ENCODE measurements around the gene AMBP.

Gene AMBP

DNA sequence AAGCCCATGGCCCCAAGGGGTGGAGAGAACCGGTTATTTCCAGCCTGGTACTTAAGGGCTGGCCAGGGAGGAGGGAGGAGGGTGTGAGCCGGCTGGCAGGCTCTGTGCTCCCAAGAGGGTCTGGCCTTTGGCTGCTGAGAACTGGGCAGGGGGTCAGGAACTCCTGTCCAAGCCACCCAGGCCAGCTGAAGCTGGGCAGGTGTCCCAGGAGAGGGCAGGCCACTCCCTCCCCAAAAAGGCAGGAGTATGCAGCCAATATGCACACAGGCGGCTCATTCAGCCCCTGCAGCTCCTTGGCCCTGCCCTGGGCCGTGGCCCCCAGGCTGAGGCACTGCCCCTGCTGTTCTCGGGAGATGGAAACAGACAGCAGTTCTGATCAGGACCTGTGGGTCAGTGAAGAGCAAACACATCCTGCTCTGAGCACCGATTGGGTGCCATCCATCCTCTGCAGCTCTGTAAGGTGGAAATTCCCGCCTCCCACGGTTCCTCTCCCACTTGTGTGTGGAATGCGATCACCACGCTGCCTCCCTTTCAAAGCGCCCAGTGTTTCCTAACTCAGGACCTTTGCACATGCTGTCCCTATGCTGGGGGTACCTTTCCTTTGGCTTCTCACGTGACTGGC lies 38.1 kb upstream of the AMBP start:
- Histone ChIP-seq H3K9me3 (ENCODE audit: control insufficient read depth, insufficient read depth, low read length) (no peaks in the 10 kb centered on the region), H4K20me1 (ENCODE audit: control insufficient read depth, insufficient read depth, low read depth, low read length) (no peaks in the 10 kb centered on the region), H3K27me3 (ENCODE audit: control insufficient read depth, low read length) (peaks cover 19% of the 10 kb centered on the region), H3K27ac (ENCODE audit: low read depth, low read length) (no peak overlapping the region), H3K4me1 (ENCODE audit: control insufficient read depth, low read length) (no peaks in the 10 kb centered on the region), H3F3A (ENCODE audit: control insufficient read depth, insufficient read depth) (no peaks in the 10 kb centered on the region), H3K79me2 (ENCODE audit: control insufficient read depth, low read length) (no peaks in the 10 kb centered on the region), H3K9me2 (replicated peaks; ENCODE audit: control insufficient read depth, low read length) (no peaks in the 10 kb centered on the region), H3K4me3 (ENCODE audit: low read length) (no peak overlapping the region), H3K4me2 (ENCODE audit: low read length) (no peak overlapping the region), H3K36me3 (ENCODE audit: control insufficient read depth, low read length) (no peaks in the 10 kb centered on the region)
- TF ChIP-seq EZH2phosphoT487 (IDR thresholded peaks at IDR 0.05; ENCODE audit: borderline replicate concordance, low read length): no peak
- TF ChIP-seq, protein P1, sequence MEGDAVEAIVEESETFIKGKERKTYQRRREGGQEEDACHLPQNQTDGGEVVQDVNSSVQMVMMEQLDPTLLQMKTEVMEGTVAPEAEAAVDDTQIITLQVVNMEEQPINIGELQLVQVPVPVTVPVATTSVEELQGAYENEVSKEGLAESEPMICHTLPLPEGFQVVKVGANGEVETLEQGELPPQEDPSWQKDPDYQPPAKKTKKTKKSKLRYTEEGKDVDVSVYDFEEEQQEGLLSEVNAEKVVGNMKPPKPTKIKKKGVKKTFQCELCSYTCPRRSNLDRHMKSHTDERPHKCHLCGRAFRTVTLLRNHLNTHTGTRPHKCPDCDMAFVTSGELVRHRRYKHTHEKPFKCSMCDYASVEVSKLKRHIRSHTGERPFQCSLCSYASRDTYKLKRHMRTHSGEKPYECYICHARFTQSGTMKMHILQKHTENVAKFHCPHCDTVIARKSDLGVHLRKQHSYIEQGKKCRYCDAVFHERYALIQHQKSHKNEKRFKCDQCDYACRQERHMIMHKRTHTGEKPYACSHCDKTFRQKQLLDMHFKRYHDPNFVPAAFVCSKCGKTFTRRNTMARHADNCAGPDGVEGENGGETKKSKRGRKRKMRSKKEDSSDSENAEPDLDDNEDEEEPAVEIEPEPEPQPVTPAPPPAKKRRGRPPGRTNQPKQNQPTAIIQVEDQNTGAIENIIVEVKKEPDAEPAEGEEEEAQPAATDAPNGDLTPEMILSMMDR (IDR thresholded peaks at IDR 0.05; ENCODE audit: low read depth, low read length, poor library complexity, severe bottlenecking): no peak

DNA sequence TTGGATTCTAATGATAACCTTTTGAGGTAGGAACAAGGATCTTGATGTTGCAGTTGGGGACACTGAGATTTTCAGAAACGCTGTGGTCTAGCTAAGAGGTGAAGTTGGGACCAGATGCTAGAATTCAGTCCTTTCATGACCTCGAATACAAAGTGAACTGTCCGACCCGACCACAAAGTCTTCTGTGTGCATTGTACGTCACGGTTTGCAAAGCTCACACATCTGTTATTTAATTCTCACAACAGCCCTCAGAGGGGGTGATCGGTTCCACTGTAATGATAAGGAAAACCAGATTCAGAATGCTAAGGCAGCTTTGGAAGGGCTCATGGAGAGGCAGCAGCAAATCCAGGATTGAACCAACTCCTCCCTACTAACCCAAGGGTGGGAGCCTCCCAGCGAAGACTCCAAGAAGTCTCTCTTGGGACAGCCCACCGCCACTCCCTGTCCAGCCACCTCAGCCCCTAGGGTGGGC lies 37.6 kb upstream of the AMBP start:
- no peaks in the 10 kb centered on the region for H3K9me3 ChIP-seq (ENCODE audit: control insufficient read depth, insufficient read depth, low read length)
- H3K9me2 ChIP-seq (replicated peaks; ENCODE audit: control insufficient read depth, low read length): no peaks in the 10 kb centered on the region
- TF ChIP-seq, protein P1 (IDR thresholded peaks at IDR 0.05; ENCODE audit: low read depth, low read length, poor library complexity, severe bottlenecking): no peak
- TF ChIP-seq EZH2phosphoT487 (IDR thresholded peaks at IDR 0.05; ENCODE audit: borderline replicate concordance, low read length): no peak
- no peaks in the 10 kb centered on the region for H4K20me1 ChIP-seq (ENCODE audit: control insufficient read depth, insufficient read depth, low read depth, low read length)
- H3K4me1 ChIP-seq (ENCODE audit: control insufficient read depth, low read length): no peaks in the 10 kb centered on the region
- no peaks in the 10 kb centered on the region for H3F3A ChIP-seq (ENCODE audit: control insufficient read depth, insufficient read depth)
- H3K4me2 ChIP-seq (ENCODE audit: low read length): no peak overlapping the region
- no peaks in the 10 kb centered on the region for H3K79me2 ChIP-seq (ENCODE audit: control insufficient read depth, low read length)
- H3K27ac ChIP-seq (ENCODE audit: low read depth, low read length): no peak overlapping the region
- H3K36me3 ChIP-seq (ENCODE audit: control insufficient read depth, low read length): no peaks in the 10 kb centered on the region
- H3K27me3 ChIP-seq (ENCODE audit: control insufficient read depth, low read length): peaks cover 19% of the 10 kb centered on the region
- no peak overlapping the region for H3K4me3 ChIP-seq (ENCODE audit: low read length)

DNA sequence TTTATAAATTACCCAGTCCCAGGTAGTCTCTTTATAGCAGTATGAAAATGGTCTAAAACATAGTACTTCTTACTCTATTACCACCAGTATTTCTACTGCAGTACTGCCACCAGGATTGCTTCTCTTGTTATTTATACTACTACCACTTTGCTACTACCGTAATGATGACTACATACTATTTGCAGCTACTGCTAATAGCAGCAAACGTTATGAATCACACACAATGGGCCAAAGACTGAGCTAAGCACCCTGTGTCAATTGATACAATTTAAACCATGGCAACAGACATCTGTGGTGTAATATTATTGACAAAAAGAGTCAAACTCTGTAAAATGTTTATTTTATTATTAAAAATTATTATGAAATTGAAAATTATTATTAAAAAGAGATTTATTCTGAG lies 36.3 kb upstream of the AMBP start:
- Histone ChIP-seq H3K9me2 (replicated peaks; ENCODE audit: control insufficient read depth, low read length) (no peaks in the 10 kb centered on the region), H3K4me2 (ENCODE audit: low read length) (no peak overlapping the region), H4K20me1 (ENCODE audit: control insufficient read depth, insufficient read depth, low read depth, low read length) (no peaks in the 10 kb centered on the region), H3K27ac (ENCODE audit: low read depth, low read length) (no peak overlapping the region), H3K79me2 (ENCODE audit: control insufficient read depth, low read length) (no peaks in the 10 kb centered on the region), H3F3A (ENCODE audit: control insufficient read depth, insufficient read depth) (no peaks in the 10 kb centered on the region), H3K36me3 (ENCODE audit: control insufficient read depth, low read length) (no peaks in the 10 kb centered on the region), H3K9me3 (ENCODE audit: control insufficient read depth, insufficient read depth, low read length) (no peaks in the 10 kb centered on the region), H3K4me1 (ENCODE audit: control insufficient read depth, low read length) (no peaks in the 10 kb centered on the region), H3K4me3 (ENCODE audit: low read length) (no peak overlapping the region), H3K27me3 (ENCODE audit: control insufficient read depth, low read length) (peaks cover 19% of the 10 kb centered on the region)
- TF ChIP-seq EZH2phosphoT487 (IDR thresholded peaks at IDR 0.05; ENCODE audit: borderline replicate concordance, low read length): no peak
- TF ChIP-seq, protein P1 (IDR thresholded peaks at IDR 0.05; ENCODE audit: low read depth, low read length, poor library complexity, severe bottlenecking): no peak

Measured in DOHH2 (cell line).